H9 (cell line): ENCODE data around the gene ZMIZ1. TPM values are rescaled to one million over a fixed set of nuclear protein-coding genes. Genes with fewer than 3 reads are reported as not detected.

ENCODE experiments used
- DNase-seq: peaks from one replicate; pipeline ENCODE4 v3.0.0-alpha.2; 2017
- H2AFZ ChIP-seq: one replicate; pipeline ENCODE4 v1.6.1; 2013; ENCODE audit warnings: mild to moderate bottlenecking, low read length, control low read depth, moderate library complexity
- H2AK5ac ChIP-seq: 2 replicates; pipeline ENCODE4 v1.6.1; 2013; ENCODE audit warnings: low read length, control low read depth, mixed read lengths; ENCODE audit not compliant: insufficient read length
- H2BK120ac ChIP-seq: one replicate; pipeline ENCODE4 v1.6.1; 2013; ENCODE audit warnings: low read depth, mild to moderate bottlenecking, low read length, control low read depth, inconsistent platforms; ENCODE audit not compliant: poor library complexity, severe bottlenecking
- H2BK12ac ChIP-seq: 2 replicates; pipeline ENCODE4 v1.6.1; 2013; ENCODE audit warnings: low read length, control low read depth, mixed read lengths, low read depth; ENCODE audit not compliant: insufficient read length
- H2BK15ac ChIP-seq: 2 replicates; pipeline ENCODE4 v1.6.1; 2013; ENCODE audit warnings: low read depth, low read length, control low read depth
- H2BK20ac ChIP-seq: one replicate; pipeline ENCODE4 v1.6.1; 2013; ENCODE audit warnings: low read depth, mild to moderate bottlenecking, low read length, control low read depth, inconsistent platforms; ENCODE audit not compliant: poor library complexity, severe bottlenecking
- H2BK5ac ChIP-seq: 2 replicates; pipeline ENCODE4 v1.6.1; 2013; ENCODE audit warnings: low read length, control low read depth, mixed read lengths; ENCODE audit not compliant: insufficient read length
- H3K14ac ChIP-seq: 2 replicates; pipeline ENCODE4 v1.6.1; 2013; ENCODE audit warnings: low read length, control low read depth; ENCODE audit not compliant: insufficient read depth
- H3K18ac ChIP-seq: 2 replicates; pipeline ENCODE4 v1.6.1; 2013; ENCODE audit warnings: low read depth, mild to moderate bottlenecking, mixed read lengths, low read length, control low read depth; ENCODE audit not compliant: insufficient read length
- H3K23ac ChIP-seq: 2 replicates; pipeline ENCODE4 v1.6.1; 2013; ENCODE audit warnings: low read length, control low read depth, mixed read lengths, low read depth; ENCODE audit not compliant: insufficient read length
- H3K23me2 ChIP-seq: 2 replicates; pipeline ENCODE4 v1.6.1; 2013; ENCODE audit warnings: low read depth, mild to moderate bottlenecking, mixed read lengths, low read length, control low read depth; ENCODE audit not compliant: insufficient read length, poor library complexity, severe bottlenecking
- H3K27ac ChIP-seq: 2 replicates; pipeline ENCODE4 v1.5.1; 2013; ENCODE audit warnings: low read length, control low read depth, mixed read lengths, low read depth; ENCODE audit not compliant: insufficient read length
- H3K27me3 ChIP-seq: 2 replicates; pipeline ENCODE4 v1.6.1; 2013; ENCODE audit warnings: low read length, control low read depth, inconsistent platforms; ENCODE audit not compliant: insufficient read depth
- H3K4ac ChIP-seq: 2 replicates; pipeline ENCODE4 v1.6.1; 2013; ENCODE audit warnings: low read depth, mild to moderate bottlenecking, control low read depth, inconsistent platforms, low read length, moderate library complexity
- H3K4me1 ChIP-seq: 2 replicates; pipeline ENCODE4 v1.6.1; 2013; ENCODE audit warnings: low read length, control low read depth, inconsistent platforms; ENCODE audit not compliant: insufficient read depth
- H3K4me2 ChIP-seq: 2 replicates; pipeline ENCODE4 v1.6.1; 2013; ENCODE audit warnings: low read length, control low read depth, mixed read lengths; ENCODE audit not compliant: insufficient read length, insufficient read depth
- H3K56ac ChIP-seq: 2 replicates; pipeline ENCODE4 v1.6.1; 2013; ENCODE audit warnings: low read depth, mild to moderate bottlenecking, mixed read lengths, low read length, control low read depth; ENCODE audit not compliant: insufficient read length
- H3K79me1 ChIP-seq: 2 replicates; pipeline ENCODE4 v1.6.1; 2013; ENCODE audit warnings: low read depth, mild to moderate bottlenecking, moderate library complexity, low read length, control low read depth, inconsistent platforms; ENCODE audit not compliant: insufficient read depth, poor library complexity, severe bottlenecking
- H3K79me2 ChIP-seq: 2 replicates; pipeline ENCODE4 v1.6.1; 2013; ENCODE audit warnings: low read length, control low read depth, inconsistent platforms; ENCODE audit not compliant: insufficient read depth
- H3K9ac ChIP-seq: 2 replicates; pipeline ENCODE4 v1.6.1; 2013; ENCODE audit warnings: low read length, control low read depth, mixed read lengths; ENCODE audit not compliant: insufficient read length; ENCODE audit errors: extremely low read depth
- H3K9me3 ChIP-seq: one replicate; pipeline ENCODE4 v1.6.1; 2013; ENCODE audit warnings: low read depth, low read length, inconsistent platforms; ENCODE audit not compliant: control insufficient read depth
- H3T11ph ChIP-seq: one replicate; pipeline ENCODE4 v1.6.1; 2013; ENCODE audit warnings: mild to moderate bottlenecking, low read length, control low read depth, inconsistent platforms
- H4K20me1 ChIP-seq: one replicate; pipeline ENCODE4 v1.6.1; 2013; ENCODE audit not compliant: control insufficient read depth, insufficient read length, insufficient read depth
- H4K5ac ChIP-seq: 2 replicates; pipeline ENCODE4 v1.6.1; 2013; ENCODE audit warnings: low read depth, mild to moderate bottlenecking, mixed read lengths, low read length, control low read depth; ENCODE audit not compliant: insufficient read length
- H4K8ac ChIP-seq: replicated peaks from 2 replicates; pipeline ENCODE4 v1.6.1; 2013; ENCODE audit warnings: low read length, control low read depth, mixed read lengths, low read depth; ENCODE audit not compliant: insufficient read length
- H4K91ac ChIP-seq: 2 replicates; pipeline ENCODE4 v1.6.1; 2013; ENCODE audit warnings: low read depth, mild to moderate bottlenecking, moderate library complexity, mixed read lengths, low read length, control low read depth; ENCODE audit not compliant: insufficient read length
- H3K27ac Mint-ChIP-seq, 3 experiments: 2 replicates in 2 of 3; 3 replicates in 1 of 3; pipeline ENCODE4 v1.8.0; 2020 to 2021; ENCODE audit warnings: mixed read lengths in 3 of 3, mild to moderate bottlenecking in 1 of 3, moderate library complexity in 1 of 3
- H3K27me3 Mint-ChIP-seq: 2 replicates; pipeline ENCODE4 v1.8.0; 2021; ENCODE audit warnings: low read depth, mild to moderate bottlenecking, moderate library complexity, mixed read lengths
- H3K36me3 Mint-ChIP-seq, 3 experiments: 2 replicates in 2 of 3; 3 replicates in 1 of 3; pipeline ENCODE4 v1.8.0; 2020 to 2021; ENCODE audit warnings: low read depth in 3 of 3, mixed read lengths in 3 of 3; ENCODE audit not compliant: insufficient read depth in 1 of 3
- H3K4me1 Mint-ChIP-seq, 2 experiments: 2 replicates each; pipeline ENCODE4 v1.8.0; 2020; ENCODE audit warnings: mixed read lengths in 2 of 2
- H3K4me3 Mint-ChIP-seq, 2 experiments: 2 replicates in 1 of 2; 3 replicates in 1 of 2; pipeline ENCODE4 v1.8.0; 2020 to 2021; ENCODE audit warnings: mild to moderate bottlenecking in 2 of 2, mixed read lengths in 2 of 2, moderate library complexity in 1 of 2
- H3K9me3 Mint-ChIP-seq, 2 experiments: 2 replicates in 1 of 2; 3 replicates in 1 of 2; pipeline ENCODE4 v1.8.0; 2020; ENCODE audit warnings: mild to moderate bottlenecking in 2 of 2, mixed read lengths in 2 of 2, moderate library complexity in 1 of 2
- WGBS: extraction: QIAGEN DNeasy Blood & Tissue Kit; methylation state at CpG from one replicate; pipeline ENCODE4 v1.1.7; 2013; ENCODE audit warnings: missing lambda C conversion rate, low lambda C conversion rate, mixed read lengths; ENCODE audit not compliant: insufficient read length; ENCODE audit errors: extremely low coverage; 5-methylcytosine and 5-hydroxymethylcytosine counted together
- total RNA-seq: library from RNA; stranded (reverse); gene quantifications from 2 replicates; pipeline ENCODE4 v1.2.1, GENCODE V29; 2021
- TF ChIP-seq, protein P1 (sequence below): fragments of 200-600 bp; sonication (generic); conservative IDR thresholded peaks from 3 replicates; pipeline ENCODE4 v1.8.0; 2021; ENCODE audit warnings: antibody characterized with exemption, mild to moderate bottlenecking

The ZMIZ1 gene
- total RNA-seq, 1 experiment from 2014 or later = 36.9 TPM

DNA sequence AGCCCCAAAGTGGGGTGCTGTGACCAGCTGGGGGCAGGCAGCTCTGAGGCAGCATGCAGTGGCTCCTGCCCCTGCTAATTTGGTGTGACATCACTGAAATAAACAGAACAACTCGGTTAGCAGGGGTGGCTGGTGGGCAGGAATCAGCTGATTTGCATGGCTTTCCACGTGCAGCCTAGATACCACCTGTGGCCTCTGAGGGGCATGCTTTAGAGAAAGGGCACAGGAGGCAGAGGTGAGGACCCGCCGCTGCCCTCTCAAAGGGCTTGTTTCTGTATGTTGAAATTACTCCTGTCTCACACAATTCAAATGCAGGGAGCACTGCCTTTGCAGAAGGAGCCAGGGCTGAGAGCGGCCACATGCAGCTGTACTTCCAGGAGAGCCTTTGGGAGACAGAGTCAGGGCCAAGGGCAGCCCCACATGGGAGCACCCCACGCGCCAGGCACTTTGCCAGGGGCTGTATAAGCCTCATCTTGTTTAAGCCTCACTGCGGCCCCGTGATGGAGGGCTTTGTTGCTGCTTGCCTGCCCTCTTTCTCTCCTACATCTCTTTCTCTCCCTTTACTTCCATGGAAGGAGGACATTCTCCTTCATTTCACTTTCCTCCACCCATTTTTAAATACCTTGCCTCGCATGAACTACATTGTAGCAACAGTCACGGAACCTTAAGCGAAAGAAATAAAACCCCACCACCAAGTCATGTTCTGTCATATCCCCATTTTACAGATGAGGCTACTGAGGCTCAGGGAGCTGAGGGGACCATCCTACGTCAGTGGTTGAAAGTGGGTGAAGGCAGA lies 137.7 kb downstream of the ZMIZ1 start:
- H3K27ac ChIP-seq = no peak overlapping the region
- H3K4me1 ChIP-seq = no peaks in the 10 kb centered on the region
- Mint-ChIP-seq H3K27me3 (peaks cover 2% of the 10 kb centered on the region; the same call in 1 of the 2 replicates), H3K27ac (no peak overlapping the region; a peak in 1 of 7 replicates), H3K9me3 (no peaks in the 10 kb centered on the region), H3K4me1 (peaks cover 0 to 4% of the 10 kb centered on the region in 2 experiments; a peak in 1 of 4 replicates), H3K4me3 (no peak overlapping the region), H3K36me3 (peaks cover 10 to 42% (median 29%) of the 10 kb centered on the region in 3 experiments; a peak in 6 of 7 replicates)
- TF ChIP-seq, protein P1, sequence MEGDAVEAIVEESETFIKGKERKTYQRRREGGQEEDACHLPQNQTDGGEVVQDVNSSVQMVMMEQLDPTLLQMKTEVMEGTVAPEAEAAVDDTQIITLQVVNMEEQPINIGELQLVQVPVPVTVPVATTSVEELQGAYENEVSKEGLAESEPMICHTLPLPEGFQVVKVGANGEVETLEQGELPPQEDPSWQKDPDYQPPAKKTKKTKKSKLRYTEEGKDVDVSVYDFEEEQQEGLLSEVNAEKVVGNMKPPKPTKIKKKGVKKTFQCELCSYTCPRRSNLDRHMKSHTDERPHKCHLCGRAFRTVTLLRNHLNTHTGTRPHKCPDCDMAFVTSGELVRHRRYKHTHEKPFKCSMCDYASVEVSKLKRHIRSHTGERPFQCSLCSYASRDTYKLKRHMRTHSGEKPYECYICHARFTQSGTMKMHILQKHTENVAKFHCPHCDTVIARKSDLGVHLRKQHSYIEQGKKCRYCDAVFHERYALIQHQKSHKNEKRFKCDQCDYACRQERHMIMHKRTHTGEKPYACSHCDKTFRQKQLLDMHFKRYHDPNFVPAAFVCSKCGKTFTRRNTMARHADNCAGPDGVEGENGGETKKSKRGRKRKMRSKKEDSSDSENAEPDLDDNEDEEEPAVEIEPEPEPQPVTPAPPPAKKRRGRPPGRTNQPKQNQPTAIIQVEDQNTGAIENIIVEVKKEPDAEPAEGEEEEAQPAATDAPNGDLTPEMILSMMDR = no peak
- H2BK20ac ChIP-seq = no peak overlapping the region
- no peak overlapping the region for H3K14ac ChIP-seq
- no CpG with 5 or more reads among the region's 13 CpGs for WGBS
- no peaks in the 10 kb centered on the region for H3K79me2 ChIP-seq
- no peak overlapping the region for H2BK5ac ChIP-seq
- no peaks in the 10 kb centered on the region for H3K79me1 ChIP-seq
- H3K4me2 ChIP-seq = no peak overlapping the region
- no peak overlapping the region for H4K8ac ChIP-seq
- no peak overlapping the region for H3K9ac ChIP-seq
- no peak overlapping the region for H4K5ac ChIP-seq
- H3K56ac ChIP-seq = no peak overlapping the region
- no peak overlapping the region for H2BK120ac ChIP-seq
- no peak overlapping the region for H3T11ph ChIP-seq
- no peak overlapping the region for H3K4ac ChIP-seq
- H2AK5ac ChIP-seq = no peak overlapping the region
- no peaks in the 10 kb centered on the region for H3K9me3 ChIP-seq
- no peak overlapping the region for H2AFZ ChIP-seq
- no peaks in the 10 kb centered on the region for H3K23me2 ChIP-seq
- no peak overlapping the region for H3K18ac ChIP-seq
- no peaks in the 10 kb centered on the region for H3K27me3 ChIP-seq
- no peak overlapping the region for H2BK15ac ChIP-seq
- no peak overlapping the region for H4K91ac ChIP-seq
- DNase-seq = no peak
- H3K23ac ChIP-seq = no peak overlapping the region
- H4K20me1 ChIP-seq = no peaks in the 10 kb centered on the region
- H2BK12ac ChIP-seq = no peak overlapping the region
